Keratinocyte (primary cell): Measurements from ENCODE around the gene ADCY10. TPM values are rescaled to one million over a fixed set of nuclear protein-coding genes. Genes with fewer than 3 reads are reported as not detected.

Experiments
- DNase-seq: peaks from one replicate; pipeline ENCODE4 v3.0.0-alpha.2; 2011; ENCODE audit warnings: low read depth, missing footprints, low spot score
- FAIRE-seq: peaks from 2 replicates; lab custom pipeline; 2011; peaks lifted over from hg19 to GRCh38; lab: Jason Lieb, UNC
- H2AFZ ChIP-seq: 2 replicates; pipeline ENCODE4 v1.6.0; 2012; ENCODE audit warnings: low read length, control low read depth, inconsistent platforms; ENCODE audit not compliant: control insufficient read depth
- H3K27ac ChIP-seq: 2 replicates; pipeline ENCODE4 v1.5.1; 2011; ENCODE audit warnings: low read length; ENCODE audit not compliant: control insufficient read depth, insufficient read depth
- H3K27me3 ChIP-seq: 3 replicates; pipeline ENCODE4 v1.6.0; 2011; ENCODE audit warnings: low read length; ENCODE audit not compliant: control insufficient read depth, insufficient read depth; ENCODE audit errors: extremely low read depth
- H3K36me3 ChIP-seq, 2 experiments: 2 replicates in 1 of 2; 3 replicates in 1 of 2; pipeline ENCODE4 v1.5.1; 2011; ENCODE audit warnings: low read length in 2 of 2, mild to moderate bottlenecking in 1 of 2; ENCODE audit not compliant: control insufficient read depth in 2 of 2, insufficient read depth in 2 of 2; ENCODE audit errors: extremely low read depth in 1 of 2
- H3K4me1 ChIP-seq: 3 replicates; pipeline ENCODE4 v1.5.1; 2011; ENCODE audit warnings: low read length; ENCODE audit not compliant: control insufficient read depth, insufficient read depth; ENCODE audit errors: extremely low read depth
- H3K4me2 ChIP-seq: 3 replicates; pipeline ENCODE4 v1.6.0; 2011; ENCODE audit warnings: low read depth, low read length; ENCODE audit not compliant: control insufficient read depth, insufficient read depth; ENCODE audit errors: extremely low read depth
- H3K4me3 ChIP-seq, 3 experiments: fragments of 200-600 bp in 1 of 3; sonication (generic) in 1 of 3; 2 replicates in 2 of 3; 3 replicates in 1 of 3; pipeline ENCODE4 v1.5.1; 2011 to 2016; ENCODE audit warnings: low read length in 3 of 3, mild to moderate bottlenecking in 3 of 3, control low read depth in 2 of 3, inconsistent platforms in 1 of 3, low read depth in 1 of 3, mixed read lengths in 1 of 3, mixed run types in 1 of 3, moderate library complexity in 1 of 3; ENCODE audit not compliant: control insufficient read depth in 2 of 3, insufficient read depth in 2 of 3; ENCODE audit errors: extremely low read depth in 1 of 3
- H3K79me2 ChIP-seq: 2 replicates; pipeline ENCODE4 v1.6.0; 2012; ENCODE audit warnings: low read length; ENCODE audit not compliant: control insufficient read depth, insufficient read depth
- H3K9ac ChIP-seq: 3 replicates; pipeline ENCODE4 v1.6.0; 2011; ENCODE audit warnings: low read length; ENCODE audit not compliant: control insufficient read depth, insufficient read depth; ENCODE audit errors: extremely low read depth
- H3K9me1 ChIP-seq: 3 replicates; pipeline ENCODE4 v1.6.0; 2011; ENCODE audit warnings: low read length; ENCODE audit not compliant: control insufficient read depth, insufficient read depth; ENCODE audit errors: extremely low read depth
- H3K9me3 ChIP-seq: 2 replicates; pipeline ENCODE4 v1.5.1; 2012; ENCODE audit warnings: low read depth, low read length; ENCODE audit not compliant: control insufficient read depth
- H4K20me1 ChIP-seq: 3 replicates; pipeline ENCODE4 v1.6.0; 2011; ENCODE audit warnings: low read length; ENCODE audit not compliant: control insufficient read depth, insufficient read depth; ENCODE audit errors: extremely low read depth
- EZH2 ChIP-seq: IDR thresholded peaks from one replicate; pipeline ENCODE4 v1.6.1; 2012; ENCODE audit warnings: inconsistent platforms, mild to moderate bottlenecking, low read length, moderate library complexity
- dilution Hi-C: fragments of 300-500 bp; cut with MboI; formaldehyde crosslinking; loops from one replicate; pipeline ENCODE4 v1.7.0; 2020; ENCODE audit warnings: low sequenced_read_pairs; ENCODE audit not compliant: extremely low pct_ligation_motif_present
- polyA plus RNA-seq, 5 experiments: library from polyadenylated mRNA; depleted of rRNA in 3 of 5; stranded (reverse) in 3 of 5; stranded (forward) in 1 of 5; unstranded in 1 of 5; fragments of >200 nt; gene quantifications; 1 replicate in 1 of 5; 2 replicates in 3 of 5; 3 replicates in 1 of 5; pipeline versions ENCODE4 v1.2.1 to v1.2.3, GENCODE V29; 2011 to 2012; ENCODE audit warnings: missing spikeins in 2 of 5, low read depth in 1 of 5, low replicate concordance in 1 of 5
- TF ChIP-seq, protein P1 (sequence below), 3 experiments: IDR thresholded peaks in 1 of 3; conservative IDR thresholded peaks in 1 of 3; optimal IDR thresholded peaks in 1 of 3; 2 replicates in 2 of 3; 3 replicates in 1 of 3; pipeline versions ENCODE3 to v1.5.1; 2011; ENCODE audit warnings: low read length in 3 of 3, mild to moderate bottlenecking in 3 of 3, moderate library complexity in 2 of 3, control low read depth in 1 of 3, inconsistent platforms in 1 of 3; ENCODE audit not compliant: insufficient read depth in 2 of 3; ENCODE audit errors: extremely low read depth in 1 of 3

Gene ADCY10
- polyA plus RNA-seq, 1 donor (not counting 4 experiments of a cell fraction or from before 2014, with no cell fraction given), result 0.04 TPM

- TF ChIP-seq EZH2, result no peak
- TF ChIP-seq, protein P1, sequence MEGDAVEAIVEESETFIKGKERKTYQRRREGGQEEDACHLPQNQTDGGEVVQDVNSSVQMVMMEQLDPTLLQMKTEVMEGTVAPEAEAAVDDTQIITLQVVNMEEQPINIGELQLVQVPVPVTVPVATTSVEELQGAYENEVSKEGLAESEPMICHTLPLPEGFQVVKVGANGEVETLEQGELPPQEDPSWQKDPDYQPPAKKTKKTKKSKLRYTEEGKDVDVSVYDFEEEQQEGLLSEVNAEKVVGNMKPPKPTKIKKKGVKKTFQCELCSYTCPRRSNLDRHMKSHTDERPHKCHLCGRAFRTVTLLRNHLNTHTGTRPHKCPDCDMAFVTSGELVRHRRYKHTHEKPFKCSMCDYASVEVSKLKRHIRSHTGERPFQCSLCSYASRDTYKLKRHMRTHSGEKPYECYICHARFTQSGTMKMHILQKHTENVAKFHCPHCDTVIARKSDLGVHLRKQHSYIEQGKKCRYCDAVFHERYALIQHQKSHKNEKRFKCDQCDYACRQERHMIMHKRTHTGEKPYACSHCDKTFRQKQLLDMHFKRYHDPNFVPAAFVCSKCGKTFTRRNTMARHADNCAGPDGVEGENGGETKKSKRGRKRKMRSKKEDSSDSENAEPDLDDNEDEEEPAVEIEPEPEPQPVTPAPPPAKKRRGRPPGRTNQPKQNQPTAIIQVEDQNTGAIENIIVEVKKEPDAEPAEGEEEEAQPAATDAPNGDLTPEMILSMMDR (optimal IDR thresholded peaks at IDR 0.05 in 1 of 3, IDR thresholded peaks at IDR 0.05 in 1 of 3, conservative IDR thresholded peaks at IDR 0.05 in 1 of 3; ENCODE audit: extremely low read depth in 1 of 3, insufficient read depth in 2 of 3, low read length in 3 of 3), result no peak
- no peaks in the 10 kb centered on the region for H3K9me3 ChIP-seq
- no peak overlapping the region for H3K4me3 ChIP-seq
- H3K9ac ChIP-seq, result no peak overlapping the region
- dilution Hi-C loops, result no loop called here
- no peak overlapping the region for H3K4me2 ChIP-seq
- no peak overlapping the region for H3K27ac ChIP-seq
- no peaks in the 10 kb centered on the region for H3K36me3 ChIP-seq
- FAIRE-seq (no peak), DNase-seq (no peak)
- H4K20me1 ChIP-seq, result no peaks in the 10 kb centered on the region
- no peaks in the 10 kb centered on the region for H3K79me2 ChIP-seq
- no peaks in the 10 kb centered on the region for H3K27me3 ChIP-seq
- no peak overlapping the region for H2AFZ ChIP-seq
- H3K4me1 ChIP-seq, result no peaks in the 10 kb centered on the region
- no peaks in the 10 kb centered on the region for H3K9me1 ChIP-seq
Observed at GRCh38 chr1:167854184-167854583, 59.8 kb downstream of the ADCY10 start.

GRCh38 chr1:167849666-167850065, 64.3 kb downstream of the ADCY10 start:
- Histone ChIP-seq H3K4me2 (no peak overlapping the region), H3K9me3 (no peaks in the 10 kb centered on the region), H3K4me3 (no peak overlapping the region), H3K9ac (no peak overlapping the region), H3K79me2 (no peaks in the 10 kb centered on the region), H2AFZ (no peak overlapping the region), H3K27ac (no peak overlapping the region), H3K9me1 (no peaks in the 10 kb centered on the region), H3K4me1 (no peaks in the 10 kb centered on the region), H4K20me1 (no peaks in the 10 kb centered on the region), H3K27me3 (no peaks in the 10 kb centered on the region), H3K36me3 (no peaks in the 10 kb centered on the region)
- DNase-seq, result no peak
- TF ChIP-seq EZH2, result no peak
- TF ChIP-seq, protein P1 (optimal IDR thresholded peaks at IDR 0.05 in 1 of 3, IDR thresholded peaks at IDR 0.05 in 1 of 3, conservative IDR thresholded peaks at IDR 0.05 in 1 of 3; ENCODE audit: extremely low read depth in 1 of 3, insufficient read depth in 2 of 3, low read length in 3 of 3), result no peak
- dilution Hi-C loops, result no loop called here
- no peak for FAIRE-seq
